K562 treated with DMSO at 1 percent for 48 hours (cell line): ENCODE results near the gene TRIM68. TPM values are rescaled to one million over a fixed set of nuclear protein-coding genes. Genes with fewer than 3 reads are reported as not detected.

ENCODE experiments used
- total RNA-seq: library from RNA; unstranded; fragments of 300-600 nt; gene quantifications from 2 replicates; pipeline ENCODE4 v1.2.3, GENCODE V29; 2022; ENCODE audit warnings: low replicate concordance; ENCODE audit errors: extremely low read depth

TRIM68 gene, protein sequence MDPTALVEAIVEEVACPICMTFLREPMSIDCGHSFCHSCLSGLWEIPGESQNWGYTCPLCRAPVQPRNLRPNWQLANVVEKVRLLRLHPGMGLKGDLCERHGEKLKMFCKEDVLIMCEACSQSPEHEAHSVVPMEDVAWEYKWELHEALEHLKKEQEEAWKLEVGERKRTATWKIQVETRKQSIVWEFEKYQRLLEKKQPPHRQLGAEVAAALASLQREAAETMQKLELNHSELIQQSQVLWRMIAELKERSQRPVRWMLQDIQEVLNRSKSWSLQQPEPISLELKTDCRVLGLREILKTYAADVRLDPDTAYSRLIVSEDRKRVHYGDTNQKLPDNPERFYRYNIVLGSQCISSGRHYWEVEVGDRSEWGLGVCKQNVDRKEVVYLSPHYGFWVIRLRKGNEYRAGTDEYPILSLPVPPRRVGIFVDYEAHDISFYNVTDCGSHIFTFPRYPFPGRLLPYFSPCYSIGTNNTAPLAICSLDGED
- total RNA-seq = not detected in 2 replicates

DNA sequence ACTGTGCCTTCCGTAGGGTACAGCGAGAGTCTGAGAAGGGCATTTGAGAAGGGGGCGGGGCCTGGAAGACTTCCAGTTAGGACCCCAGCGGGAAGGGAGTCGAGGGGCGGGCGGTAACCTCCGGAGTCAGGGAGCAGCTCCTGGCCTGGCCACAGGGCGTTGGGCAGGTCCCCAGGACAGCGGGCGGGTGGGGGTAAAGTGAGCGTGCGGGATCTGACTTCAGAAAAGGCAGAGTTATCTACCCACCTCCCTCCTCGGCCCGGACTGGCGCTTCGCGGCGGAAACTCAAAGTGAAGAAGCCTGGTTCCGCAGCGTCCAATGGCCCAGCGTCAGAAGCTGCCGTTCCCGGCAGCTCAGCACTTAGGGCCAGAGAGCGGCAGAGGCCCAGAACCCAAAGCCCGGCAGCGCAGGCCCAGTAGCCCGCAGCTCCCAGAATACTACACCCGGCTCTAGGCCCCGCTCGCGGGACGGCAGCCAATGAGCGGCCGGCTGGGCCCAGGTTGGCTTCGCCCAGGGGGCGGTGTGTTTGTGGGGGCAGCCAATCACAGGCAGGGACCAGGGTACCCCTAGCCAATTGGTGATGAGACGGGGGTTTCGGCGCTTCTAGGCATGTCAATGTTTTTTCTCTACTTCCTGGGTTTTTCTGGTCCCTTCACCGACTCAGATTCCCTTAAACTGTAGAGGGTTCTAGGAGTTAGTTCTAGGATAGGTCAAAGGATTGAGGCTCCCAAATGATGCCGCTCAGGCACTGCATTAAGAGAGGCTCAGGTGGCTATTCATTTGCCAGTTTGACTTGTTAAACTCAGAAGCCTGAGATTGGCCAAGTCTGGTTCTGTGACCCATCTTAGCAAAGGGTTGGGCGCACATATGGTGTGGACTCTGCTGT lies at the start of gene TRIM68:
Gene TRIM68 (minus strand): TSS at position 451 of the 886 bp plus-strand sequence. CDS start 2,727 bp downstream, outside the sequence.

DNA sequence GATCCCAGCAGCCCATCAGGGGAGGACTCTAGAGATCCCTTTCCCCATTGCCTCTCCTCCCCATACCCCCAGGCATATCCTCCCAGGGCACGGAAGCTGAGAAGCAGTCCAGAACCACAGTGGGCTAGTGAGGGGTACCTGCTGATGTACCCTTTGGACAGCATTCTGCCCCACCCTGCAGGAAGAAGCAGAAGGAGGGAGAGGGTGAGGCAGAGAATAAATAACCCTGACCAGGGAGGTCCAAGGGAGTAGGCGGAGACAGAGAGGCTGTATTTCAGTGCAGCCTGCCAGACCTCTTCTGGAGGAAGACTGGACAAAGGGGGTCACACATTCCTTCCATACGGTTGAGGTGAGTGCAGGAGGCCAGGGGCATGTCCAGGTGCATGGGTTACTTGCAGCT lies 35.7 kb upstream of the TRIM68 start, which contains the start of gene OR51E1:
Gene OR51E1 (plus strand): TSS at position 301 of the 400 bp plus-strand sequence. CDS start 8,545 bp downstream, outside the sequence.

DNA sequence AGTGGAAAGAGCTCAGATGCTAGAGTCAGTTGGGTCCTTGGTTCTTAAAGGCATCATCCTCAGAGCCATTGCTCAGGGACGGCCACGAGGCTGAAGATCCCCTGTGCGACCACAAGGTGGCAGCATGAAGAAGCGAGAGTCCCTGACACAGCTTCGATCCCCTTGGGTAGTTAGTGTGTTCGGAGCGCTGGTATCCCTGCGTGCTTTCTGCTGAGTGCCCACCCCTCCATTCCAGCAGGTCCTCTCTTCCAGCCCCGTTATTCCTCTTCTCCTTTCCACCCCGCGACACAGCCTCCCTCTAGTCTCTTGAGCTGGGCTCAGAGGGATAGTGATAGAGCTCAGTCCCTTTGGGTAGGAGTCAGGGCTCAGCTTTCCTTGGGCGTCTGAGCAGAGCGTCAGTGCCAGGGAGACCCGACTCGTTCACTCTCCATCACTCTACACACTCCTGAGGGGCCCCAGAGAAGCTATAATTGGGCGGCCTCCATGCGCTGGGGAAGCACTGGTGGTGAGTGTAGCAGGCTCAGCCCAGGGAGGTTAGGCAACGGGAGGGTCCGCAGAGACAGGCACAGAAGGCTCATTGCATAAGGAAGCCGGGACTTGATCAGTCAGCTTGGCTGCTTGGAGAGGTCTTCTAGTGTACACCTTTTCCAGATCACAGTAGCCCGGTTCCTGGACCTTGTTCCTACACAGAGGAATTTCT lies 29.1 kb upstream of the TRIM68 start, which contains the start of gene OR51D1:
Gene OR51D1 (plus strand): TSS at position 516 of the 700 bp plus-strand sequence. CDS start 2,314 bp downstream, outside the sequence.

DNA sequence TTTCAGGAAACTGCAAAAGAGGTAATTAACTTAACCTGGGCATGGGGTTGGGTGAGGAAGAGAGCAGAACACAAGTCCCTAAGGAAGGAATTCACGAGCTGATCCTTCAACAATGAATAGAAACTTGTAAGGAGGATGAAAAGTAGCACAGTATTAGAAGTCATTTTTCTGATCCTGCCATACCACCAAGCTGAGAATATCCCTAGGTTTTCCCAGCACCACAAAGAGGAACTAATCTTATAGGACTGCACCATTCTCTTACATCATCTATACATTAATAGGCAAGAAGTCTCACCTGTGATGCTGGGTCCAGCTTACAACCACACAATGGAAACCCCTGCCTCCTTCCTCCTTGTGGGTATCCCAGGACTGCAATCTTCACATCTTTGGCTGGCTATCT lies 14.3 kb downstream of the TRIM68 start, which contains the start of gene OR52I1:
Gene OR52I1 (plus strand): TSS at position 301 of the 400 bp plus-strand sequence. CDS start 0 bp downstream, at position 301.

DNA sequence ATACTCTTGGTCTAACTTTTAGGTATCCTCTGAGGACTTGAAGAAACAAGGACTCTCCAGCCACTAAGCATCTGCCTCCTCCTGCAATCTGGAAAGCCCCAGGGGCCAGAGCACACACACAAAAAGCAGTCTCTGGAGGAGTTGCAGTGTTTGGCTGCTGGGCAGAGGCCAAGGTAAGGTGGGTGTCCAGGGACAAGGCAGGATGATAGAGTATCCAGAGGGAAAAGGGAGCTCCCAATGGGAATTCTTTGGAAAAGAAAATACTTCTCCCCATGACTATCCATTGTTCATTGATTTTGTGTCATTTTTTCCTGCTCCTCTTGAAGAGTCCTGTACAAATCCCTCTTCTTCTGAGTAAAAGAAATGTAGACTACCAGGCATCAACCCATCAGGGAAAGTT lies 26.6 kb downstream of the TRIM68 start, which contains the start of gene OR52I2:
Gene OR52I2 (plus strand): TSS at position 301 of the 400 bp plus-strand sequence.

Other genes starting within 250 kb of the TRIM68 start
- gene OR52B4, start 239.8 kb downstream of the TRIM68 start, total RNA-seq = not detected in 2 replicates
- gene TRIM21, start 214.5 kb downstream of the TRIM68 start, total RNA-seq = not detected in 2 replicates
- gene OR52K2, start 158.9 kb downstream of the TRIM68 start, total RNA-seq = not detected in 2 replicates
- not detected in 2 replicates for gene OR52K1, start 125.6 kb downstream of the TRIM68 start, total RNA-seq
- gene OR52M1, start 63.0 kb downstream of the TRIM68 start, total RNA-seq = not detected in 2 replicates
- gene OR52I2, start 26.5 kb downstream of the TRIM68 start, total RNA-seq = not detected in 2 replicates
- not detected in 2 replicates for gene OR52I1, start 14.2 kb downstream of the TRIM68 start, total RNA-seq
- not detected in 2 replicates for gene OR51D1, start 29.2 kb upstream of the TRIM68 start, total RNA-seq
- not detected in 2 replicates for gene OR51E1, start 35.8 kb upstream of the TRIM68 start, total RNA-seq
- gene OR51E2, start 89.6 kb upstream of the TRIM68 start, total RNA-seq = not detected in 2 replicates
- gene MMP26, start 96.6 kb upstream of the TRIM68 start, total RNA-seq = not detected in 2 replicates
- gene OR51F1, start 161.7 kb upstream of the TRIM68 start, total RNA-seq = not detected in 2 replicates
- gene OR52R1, start 196.1 kb upstream of the TRIM68 start, total RNA-seq = not detected in 2 replicates
- not detected in 2 replicates for gene OR51F2, start 213.1 kb upstream of the TRIM68 start, total RNA-seq
- gene OR51S1, start 241.0 kb upstream of the TRIM68 start, total RNA-seq = not detected in 2 replicates